HG02678 (cell line): ENCODE data around the gene ACOX1.
A peak's percentile ranks its signal among the peaks of the same experiment; 100 is the strongest.

Experiments used
- ATAC-seq: cut with Tn5 transposase; IDR thresholded peaks from one replicate; pipeline ENCODE4 v1.9.1; 2021; ENCODE audit warnings: mild to moderate bottlenecking, moderate library complexity; ENCODE audit not compliant: unreplicated experiment

The ACOX1 gene

GRCh38 chr17:75978938-75979704, at the start of gene ACOX1, which contains the start of gene TEN1:
Gene ACOX1 (minus strand): TSS chr17:75979166. CDS start chr17:75979073, 93 bp downstream.
Gene TEN1 (plus strand): TSS chr17:75979240. CDS start chr17:75986193, 6,953 bp downstream.
- peak; percentile 88 for ATAC-seq

DNA sequence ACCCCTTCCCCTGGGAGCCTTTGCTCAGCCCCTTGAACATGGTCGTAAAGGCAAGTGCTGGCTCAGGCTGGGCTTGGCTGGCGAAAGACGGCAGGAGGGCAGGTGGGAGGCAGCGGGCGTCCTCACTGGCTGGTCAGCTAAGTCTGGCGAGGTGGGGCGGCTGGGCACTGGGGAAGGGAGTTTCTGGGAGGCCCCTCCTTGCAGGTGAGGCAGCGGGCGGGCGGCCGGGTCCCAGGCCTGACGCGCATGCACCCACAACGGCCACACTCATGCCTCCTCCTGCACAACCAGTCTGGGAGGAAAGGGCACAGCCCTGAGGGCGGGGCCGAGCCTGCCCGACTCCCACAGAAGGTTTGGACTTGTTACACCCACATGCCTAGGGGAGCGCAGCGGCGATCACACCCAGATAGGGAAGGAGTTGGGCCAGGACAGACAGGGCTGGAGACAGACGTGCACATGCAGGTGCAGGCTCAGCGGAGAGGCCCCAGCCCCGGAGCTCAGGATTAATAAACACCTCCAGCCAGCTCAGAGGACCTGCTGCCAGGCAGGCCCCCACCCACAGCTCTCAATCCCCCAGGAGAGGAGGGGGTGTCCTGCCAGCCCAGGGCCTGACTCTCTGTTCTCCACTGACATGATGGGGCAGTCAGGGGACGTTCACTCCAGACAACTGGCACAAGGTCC, 48.3 kb upstream of the ACOX1 start, which contains the start of gene EVPL:
Gene EVPL (minus strand): TSS at position 148 of the 681 bp plus-strand sequence. CDS start 108 bp downstream, at position 40.
- ATAC-seq, result no peak

- no peak for ATAC-seq
Observed at GRCh38 chr17:76026714-76027158, 47.8 kb upstream of the ACOX1 start.

- no peak for ATAC-seq
Observed at GRCh38 chr17:76025294-76025693, 46.3 kb upstream of the ACOX1 start.

DNA sequence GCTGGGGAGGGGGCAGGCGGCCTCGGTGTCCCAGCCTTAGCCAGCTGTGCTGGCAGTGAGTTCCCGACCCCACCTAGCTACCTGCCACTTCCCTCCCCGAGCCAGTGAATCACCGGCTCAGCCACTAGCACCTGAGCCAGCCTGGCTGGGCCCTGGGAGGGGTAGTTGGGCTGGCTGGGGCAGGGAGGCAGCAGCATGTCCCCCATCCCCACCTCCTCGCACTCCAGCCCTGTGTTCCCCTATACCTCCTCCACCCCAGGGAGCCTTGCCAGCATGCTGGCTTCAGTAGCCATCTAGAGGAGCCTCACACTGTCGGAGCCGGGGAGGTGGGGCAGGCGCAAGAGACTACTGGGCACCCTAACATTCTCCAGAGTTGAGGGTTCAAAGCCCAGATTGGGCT, 45.4 kb upstream of the ACOX1 start:
- no peak for ATAC-seq

DNA sequence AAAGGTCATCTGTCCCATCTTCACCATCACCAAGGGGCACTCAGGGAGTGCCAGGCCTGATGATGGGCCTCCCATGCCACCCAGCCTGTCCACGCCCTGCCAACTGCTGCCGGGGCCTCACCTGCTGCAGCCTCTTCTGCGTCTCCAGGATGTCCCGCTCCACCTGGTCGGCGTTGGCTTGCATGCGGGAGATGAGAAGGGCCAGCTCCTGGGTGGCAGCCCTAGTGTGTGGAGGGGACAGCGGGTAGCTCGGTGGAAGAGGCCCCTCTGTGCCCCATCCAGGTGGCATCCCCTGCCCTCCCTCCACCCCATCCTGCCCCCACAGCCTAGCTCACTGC, 44.9 kb upstream of the ACOX1 start:
- ATAC-seq, result no peak

DNA sequence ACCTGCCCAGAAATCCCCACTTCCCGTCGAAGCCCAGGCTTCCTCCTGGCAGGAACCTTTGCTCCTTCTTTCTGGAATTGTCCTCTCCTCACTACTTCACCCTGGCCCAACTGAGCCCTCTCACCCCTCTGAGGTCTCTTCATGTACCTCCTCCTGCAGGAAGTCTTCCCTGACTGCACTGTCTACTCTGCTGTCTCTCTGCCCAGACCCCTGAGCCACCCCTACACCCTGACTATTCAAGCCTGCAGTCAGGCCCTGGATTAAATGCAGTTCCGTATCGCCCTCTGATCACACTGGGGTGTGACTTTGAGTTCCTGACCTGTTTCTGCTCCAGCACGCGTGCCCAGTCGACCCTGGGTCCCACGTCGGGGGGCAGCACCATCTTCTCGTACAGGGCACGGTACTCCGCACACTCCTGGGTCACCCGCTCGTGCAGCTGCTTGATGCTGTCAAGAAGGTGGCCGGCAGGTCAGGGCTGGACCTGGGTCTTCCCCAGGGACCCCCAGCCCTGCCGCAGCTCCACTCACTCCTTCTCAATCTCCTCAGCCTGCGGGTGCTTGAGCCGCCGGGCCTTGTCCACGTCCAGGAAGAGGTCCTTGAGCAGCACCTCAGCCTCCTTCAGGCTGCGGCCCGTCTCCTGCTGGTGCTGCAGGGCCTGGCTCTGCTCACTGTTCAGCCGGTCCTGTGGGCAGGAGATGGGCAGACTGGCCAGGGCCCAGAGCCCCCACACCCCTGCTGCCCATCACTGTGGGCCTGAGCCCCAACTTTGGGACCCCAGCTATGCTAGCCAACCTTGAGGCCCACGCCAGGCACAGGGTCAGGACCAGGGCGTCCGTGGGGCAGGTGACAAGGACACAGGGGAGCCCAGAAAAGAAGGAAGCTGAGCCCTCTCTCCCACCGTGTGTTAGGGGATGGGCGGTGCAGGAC, 44.3 kb upstream of the ACOX1 start:
- no peak for ATAC-seq

- ATAC-seq, result no peak
Observed at GRCh38 chr17:76022285-76022684, 43.3 kb upstream of the ACOX1 start.

DNA sequence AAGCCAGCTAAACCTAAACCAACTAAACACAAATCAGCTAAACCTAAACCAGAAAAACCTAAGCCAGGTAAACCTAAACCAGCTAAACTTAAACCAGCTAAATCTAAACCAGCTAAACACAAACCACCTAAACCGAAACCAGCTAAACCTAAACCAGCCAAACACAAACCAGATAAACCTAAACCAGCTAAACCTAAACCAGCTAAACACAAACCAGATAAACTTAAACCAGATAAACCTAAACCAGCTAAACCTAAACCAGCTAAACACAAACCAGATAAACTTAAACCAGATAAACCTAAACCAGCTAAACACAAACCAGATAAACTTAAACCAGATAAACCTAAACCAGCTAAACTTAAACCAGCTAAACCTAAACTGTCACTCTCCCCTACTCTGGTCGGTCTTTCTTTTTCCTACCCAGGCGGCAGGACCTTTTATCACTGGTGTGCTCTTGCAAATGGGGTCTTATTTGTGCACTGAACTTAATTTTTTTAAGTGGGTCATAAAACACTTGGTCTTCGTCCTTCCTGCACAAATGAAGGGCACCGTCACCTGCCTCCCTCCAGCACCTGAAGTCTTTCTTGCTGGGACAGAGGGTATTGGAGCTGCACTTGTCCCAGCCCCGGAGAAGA, 41.0 kb upstream of the ACOX1 start:
- no peak for ATAC-seq

DNA sequence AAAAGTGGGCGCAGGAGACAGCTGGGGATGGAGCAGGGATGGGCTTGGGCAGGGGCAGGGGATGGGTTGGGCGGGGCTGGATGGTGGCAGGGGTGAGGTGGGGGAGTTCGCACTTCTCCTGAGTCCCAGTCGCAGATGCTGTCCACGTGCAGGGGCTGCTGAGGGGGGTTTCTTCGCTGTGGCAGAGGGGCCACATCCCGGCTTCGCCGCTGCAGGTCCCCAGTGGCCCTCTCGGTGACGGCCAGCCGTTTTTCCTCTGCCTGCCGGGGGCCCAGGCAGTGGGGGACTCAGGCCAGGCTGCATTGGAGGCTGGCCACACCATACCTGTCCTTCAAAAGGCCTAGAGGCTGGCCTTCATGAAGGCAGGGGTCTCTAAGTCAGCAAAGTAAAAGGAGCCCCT, 39.8 kb upstream of the ACOX1 start:
- no peak for ATAC-seq

DNA sequence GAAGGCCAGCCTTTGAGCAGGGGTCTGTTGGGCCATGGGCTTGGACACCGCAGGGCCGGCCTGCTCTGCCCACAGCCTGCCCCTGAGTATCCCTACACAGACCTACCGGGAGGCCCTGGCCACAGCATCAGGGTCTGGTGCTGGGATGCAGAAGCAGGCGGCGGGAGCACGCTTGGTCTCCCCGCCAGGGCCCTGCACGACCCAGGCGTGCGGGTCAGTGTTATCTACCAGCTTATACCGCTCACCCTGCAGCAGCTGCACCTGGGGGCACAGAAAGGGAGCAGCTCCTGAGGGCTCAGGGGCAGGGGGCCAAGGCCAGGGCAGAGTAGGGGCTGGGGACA, 39.3 kb upstream of the ACOX1 start:
- no peak for ATAC-seq

- no peak for ATAC-seq
Observed at GRCh38 chr17:76017481-76018339, 38.7 kb upstream of the ACOX1 start.

DNA sequence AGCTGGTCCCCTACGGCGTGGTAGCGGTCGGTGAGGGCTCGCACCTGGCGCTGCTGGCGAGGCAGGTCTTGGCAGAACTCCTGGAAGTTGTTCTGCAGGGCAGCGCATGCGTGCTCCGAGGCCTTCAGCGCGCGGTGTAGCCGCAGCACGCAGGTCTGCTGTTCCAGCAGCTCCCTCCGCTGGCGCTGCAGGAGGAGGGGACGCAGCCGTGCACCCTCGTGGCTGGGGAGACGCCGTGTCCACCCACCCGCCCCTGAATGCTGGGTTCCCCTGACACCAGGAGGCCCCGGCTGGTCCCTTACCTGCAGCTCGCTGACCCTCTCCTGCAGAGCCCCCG, 35.9 kb upstream of the ACOX1 start:
- no peak for ATAC-seq

DNA sequence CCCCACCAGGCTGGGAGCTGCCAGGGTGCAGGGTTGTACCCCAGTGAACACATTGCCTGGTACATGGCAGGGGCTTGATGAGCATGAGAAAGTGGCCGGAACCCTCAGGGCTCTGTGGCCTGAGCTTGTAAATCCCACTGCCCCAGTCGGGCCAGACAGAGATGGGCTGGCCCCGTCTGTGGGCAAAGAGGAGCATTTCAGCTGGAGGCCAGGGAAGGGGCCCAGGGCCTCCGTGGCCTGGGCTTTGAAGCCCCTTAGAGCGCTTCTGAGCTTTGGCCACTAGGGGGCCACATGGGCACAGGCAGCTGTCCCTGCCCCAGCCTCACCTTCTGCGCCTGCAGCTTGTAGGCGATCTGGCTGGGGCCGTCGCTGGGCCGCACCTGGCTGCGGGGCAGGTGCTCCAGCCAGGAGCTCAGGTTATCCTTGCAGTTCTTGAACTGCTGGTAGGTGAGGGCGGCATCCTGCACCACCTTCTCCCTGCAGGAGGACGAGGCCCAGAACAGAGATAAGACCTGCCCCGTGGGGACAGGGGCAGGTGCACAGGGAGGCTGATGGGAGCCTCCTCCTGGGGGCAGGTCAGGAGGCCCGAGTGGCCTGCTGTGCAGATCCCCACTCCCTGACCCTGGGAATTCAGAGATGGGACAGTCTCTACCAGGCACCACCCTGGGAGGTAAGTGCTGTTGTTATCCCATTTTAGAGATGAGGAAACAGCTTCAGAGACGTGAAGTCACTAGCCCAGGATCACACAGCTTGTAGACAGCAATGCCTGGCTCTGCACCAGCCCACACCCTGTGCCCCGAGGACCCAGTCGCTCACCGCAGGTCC, 35.3 kb upstream of the ACOX1 start:
- peak; percentile 54 for ATAC-seq

GRCh38 chr17:76013377-76013932, 34.5 kb upstream of the ACOX1 start:
- ATAC-seq, result no peak

GRCh38 chr17:76011951-76012350, 33.0 kb upstream of the ACOX1 start:
- ATAC-seq, result no peak

DNA sequence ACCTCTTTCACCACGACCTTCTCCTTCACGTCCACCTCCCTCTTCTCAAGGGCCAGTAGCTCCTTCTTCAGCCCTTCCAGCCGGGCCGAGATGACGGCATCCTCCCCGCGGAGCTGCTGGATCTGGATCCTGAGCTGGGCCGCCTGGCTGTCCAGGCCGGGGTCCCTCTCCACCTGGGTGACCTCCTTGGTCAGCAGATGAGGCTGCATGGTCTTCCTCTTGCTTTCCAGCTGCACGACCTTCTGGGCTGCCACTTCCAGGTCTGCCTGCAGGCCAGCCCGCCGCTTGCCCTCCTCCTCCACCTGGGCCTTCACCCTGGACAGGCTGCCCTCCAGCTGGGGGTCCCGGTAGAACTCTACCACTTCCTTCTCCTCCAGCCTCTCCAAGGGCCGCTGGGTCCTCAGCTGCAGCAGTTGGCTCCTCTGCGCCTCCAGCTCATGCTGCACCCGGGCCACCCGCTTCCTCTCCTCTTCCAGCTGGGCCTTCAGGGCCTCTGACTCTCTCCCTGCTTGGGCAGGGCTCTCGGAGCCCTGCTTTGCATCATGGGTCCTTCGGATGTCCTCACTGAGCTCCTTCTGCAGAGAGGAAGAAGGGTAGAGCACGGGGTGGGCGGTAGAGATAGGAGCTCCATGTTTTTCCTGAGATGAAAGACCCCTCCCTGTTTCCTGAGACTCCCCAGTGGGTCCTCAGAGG, 31.1 kb upstream of the ACOX1 start:
- ATAC-seq, result no peak

- ATAC-seq, result no peak
Observed at GRCh38 chr17:76009447-76009846, 30.5 kb upstream of the ACOX1 start.
